Gastroesophageal sphincter (tissue), 3 donors: ENCODE results near the gene GRM7.

Experiments used
- CTCF ChIP-seq, 4 experiments: fragments of 200-600 bp in 2 of 4; fragments of 450-650 bp in 2 of 4; sonication (generic) in 1 of 4; IDR thresholded peaks; one replicate each; pipeline ENCODE4 v1.5.1; 2017 to 2019; ENCODE audit warnings: antibody characterized with exemption in 4 of 4, mild to moderate bottlenecking in 2 of 4, moderate library complexity in 2 of 4
- POLR2AphosphoS5 ChIP-seq: sonication (generic); formaldehyde crosslinking; IDR thresholded peaks from one replicate; pipeline ENCODE4 v1.6.1; 2017; ENCODE audit warnings: antibody characterized with exemption

- TF ChIP-seq CTCF (IDR thresholded peaks at IDR 0.05) = no peak
- TF ChIP-seq POLR2AphosphoS5 = no peak
Observed at GRCh38 chr3:7000501-7000900, 139.6 kb downstream of the GRM7 start.
